ENCODE measurements around the gene GTF2F2. TPM values are rescaled to one million over a fixed set of nuclear protein-coding genes. Genes with fewer than 3 reads are reported as not detected.

The GTF2F2 gene
- total RNA-seq, 1 experiment from 2014 or later, result 28.1 TPM

GRCh38 chr13:45108716-45109101 lies 11.6 kb upstream of the GTF2F2 start:
- no TSS peak for BruUV-seq (replicated peaks)
- no peak for DNase-seq
- Histone ChIP-seq H3K4me1 (no peaks in the 10 kb centered on the region), H3K36me3 (ENCODE audit: control insufficient read depth, insufficient read depth, low read length) (no peaks in the 10 kb centered on the region), H3K9me3 (no peaks in the 10 kb centered on the region), H3K4me3 (ENCODE audit: low read depth, low read length) (no peak overlapping the region), H3K27me3 (replicated peaks; ENCODE audit: control insufficient read depth, insufficient read depth, low read length) (no peaks in the 10 kb centered on the region; the same call in 1 of the 2 replicates)
- no peaks in the 10 kb centered on the region for H3K27me3 Mint-ChIP-seq (ENCODE audit: insufficient read depth, unreplicated experiment)
- H3K4me1 Mint-ChIP-seq (ENCODE audit: low read depth, unreplicated experiment), result no peaks in the 10 kb centered on the region
- intact Hi-C loops (cut with micrococcal nuclease; ENCODE audit: unreplicated experiment), result no loop called here
- no peaks in the 10 kb centered on the region for H3K9me3 Mint-ChIP-seq (ENCODE audit: unreplicated experiment)
- no peak overlapping the region for H3K27ac Mint-ChIP-seq (ENCODE audit: unreplicated experiment)
- H3K4me3 Mint-ChIP-seq (ENCODE audit: unreplicated experiment), result no peak overlapping the region
- no peaks in the 10 kb centered on the region for H3K36me3 Mint-ChIP-seq (ENCODE audit: insufficient read depth, unreplicated experiment)
- ChIA-PET POLR2A (no interaction called here), CTCF (no interaction called here)
- no peak for TF ChIP-seq CTCF (IDR thresholded peaks at IDR 0.05; ENCODE audit: insufficient read depth in 1 of 2, low read depth in 1 of 2, low read length in 1 of 2, severe bottlenecking in 1 of 2, unreplicated experiment in 1 of 2)

- H3K9me3 Mint-ChIP-seq (ENCODE audit: unreplicated experiment), result no peaks in the 10 kb centered on the region
- no peaks in the 10 kb centered on the region; the same call in 1 of the 2 replicates for H3K27me3 ChIP-seq (replicated peaks; ENCODE audit: control insufficient read depth, insufficient read depth, low read length)
- H3K27ac Mint-ChIP-seq (ENCODE audit: unreplicated experiment), result no peak overlapping the region
- H3K27me3 Mint-ChIP-seq (ENCODE audit: insufficient read depth, unreplicated experiment), result no peaks in the 10 kb centered on the region
- no peaks in the 10 kb centered on the region for H3K36me3 Mint-ChIP-seq (ENCODE audit: insufficient read depth, unreplicated experiment)
- BruUV-seq (replicated peaks), result no TSS peak
- POLR2A ChIA-PET, result no interaction called here
- no peaks in the 10 kb centered on the region for H3K4me1 ChIP-seq
- H3K4me3 ChIP-seq (ENCODE audit: low read depth, low read length), result no peak overlapping the region
- intact Hi-C loops (cut with micrococcal nuclease; ENCODE audit: unreplicated experiment), result no loop called here
- H3K9me3 ChIP-seq, result no peaks in the 10 kb centered on the region
- CTCF ChIA-PET, result interaction anchor here (0.8 kb wide), 1 partner anchor 63 kb away, joined by 5 read pairs; no protein-coding TSS in a partner anchor
- no peaks in the 10 kb centered on the region for H3K4me1 Mint-ChIP-seq (ENCODE audit: low read depth, unreplicated experiment)
- H3K36me3 ChIP-seq (ENCODE audit: control insufficient read depth, insufficient read depth, low read length), result no peaks in the 10 kb centered on the region
- H3K4me3 Mint-ChIP-seq (ENCODE audit: unreplicated experiment), result no peak overlapping the region
- no peak for DNase-seq
- TF ChIP-seq CTCF (IDR thresholded peaks at IDR 0.05; ENCODE audit: insufficient read depth in 1 of 2, low read depth in 1 of 2, low read length in 1 of 2, severe bottlenecking in 1 of 2, unreplicated experiment in 1 of 2), result no peak
Measured at GRCh38 chr13:45109102-45109720, 11.1 kb upstream of the GTF2F2 start.

DNA sequence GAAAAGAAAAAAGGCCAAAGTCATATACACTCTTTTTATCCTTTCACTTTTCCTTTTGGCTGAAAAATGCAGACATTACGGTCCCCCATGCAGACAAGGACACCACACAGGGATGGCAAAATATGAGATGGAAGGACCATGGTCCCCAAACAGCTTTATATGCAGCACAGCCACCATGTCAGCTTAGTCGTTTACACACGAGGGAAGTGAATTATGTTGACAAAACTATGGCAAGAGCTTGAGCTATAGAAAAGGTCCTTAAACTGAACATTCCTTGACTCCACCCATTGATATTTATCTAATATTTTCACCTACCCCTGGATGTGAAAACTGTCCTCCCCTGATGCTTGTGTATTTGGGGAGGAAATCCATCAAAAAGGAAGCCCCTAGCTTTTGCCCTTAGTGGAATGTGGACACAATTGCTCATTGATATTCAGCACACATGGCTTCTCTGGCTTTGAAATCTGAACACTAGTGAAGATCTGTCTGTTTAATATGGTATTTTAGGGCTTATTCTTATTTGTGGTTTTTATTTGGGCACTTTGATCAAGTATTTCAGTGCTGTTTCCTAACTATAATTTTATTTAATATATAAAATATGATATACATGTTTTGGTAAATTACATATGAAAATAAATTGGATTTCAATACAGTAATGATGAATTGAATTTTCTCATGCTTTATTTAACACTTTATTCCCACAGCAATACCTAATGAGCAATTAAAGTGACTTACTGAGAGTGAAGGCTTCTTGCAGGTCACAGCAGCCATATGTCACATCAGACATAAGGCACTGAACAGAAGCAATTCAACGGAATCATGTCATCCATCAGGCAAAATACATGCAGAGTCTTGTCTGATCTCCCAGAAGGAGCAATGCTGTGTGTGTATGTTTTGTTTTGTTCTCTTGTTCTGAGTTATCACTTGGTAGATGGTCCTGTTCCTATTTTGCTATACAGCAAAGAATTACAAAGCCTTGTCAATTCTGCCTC lies 6.8 kb upstream of the GTF2F2 start:
- intact Hi-C loops (cut with micrococcal nuclease; ENCODE audit: unreplicated experiment), result no loop called here
- POLR2A ChIA-PET, result no interaction called here
- no peak for DNase-seq
- no peaks in the 10 kb centered on the region for H3K36me3 Mint-ChIP-seq (ENCODE audit: insufficient read depth, unreplicated experiment)
- no peaks in the 10 kb centered on the region for H3K9me3 Mint-ChIP-seq (ENCODE audit: unreplicated experiment)
- no TSS peak for BruUV-seq (replicated peaks)
- H3K4me1 ChIP-seq, result no peaks in the 10 kb centered on the region
- H3K4me3 ChIP-seq (ENCODE audit: low read depth, low read length), result no peak overlapping the region
- no peaks in the 10 kb centered on the region for H3K27me3 ChIP-seq (replicated peaks; ENCODE audit: control insufficient read depth, insufficient read depth, low read length)
- no peaks in the 10 kb centered on the region for H3K9me3 ChIP-seq
- H3K27ac Mint-ChIP-seq (ENCODE audit: unreplicated experiment), result no peak overlapping the region
- H3K4me3 Mint-ChIP-seq (ENCODE audit: unreplicated experiment), result no peak overlapping the region
- no peak for TF ChIP-seq CTCF (IDR thresholded peaks at IDR 0.05; ENCODE audit: insufficient read depth in 1 of 2, low read depth in 1 of 2, low read length in 1 of 2, severe bottlenecking in 1 of 2, unreplicated experiment in 1 of 2)
- CTCF ChIA-PET, result no interaction called here
- no peaks in the 10 kb centered on the region for H3K27me3 Mint-ChIP-seq (ENCODE audit: insufficient read depth, unreplicated experiment)
- no peaks in the 10 kb centered on the region for H3K36me3 ChIP-seq (ENCODE audit: control insufficient read depth, insufficient read depth, low read length)
- H3K4me1 Mint-ChIP-seq (ENCODE audit: low read depth, unreplicated experiment), result no peaks in the 10 kb centered on the region

All from Caco-2 (cell line).